LoVo (cell line): ENCODE results near the gene CORO6.

Source experiments
- DNase-seq: peaks from one replicate; pipeline ENCODE4 v3.0.0-alpha.2; 2016; ENCODE audit warnings: low spot score

CORO6 gene

DNA sequence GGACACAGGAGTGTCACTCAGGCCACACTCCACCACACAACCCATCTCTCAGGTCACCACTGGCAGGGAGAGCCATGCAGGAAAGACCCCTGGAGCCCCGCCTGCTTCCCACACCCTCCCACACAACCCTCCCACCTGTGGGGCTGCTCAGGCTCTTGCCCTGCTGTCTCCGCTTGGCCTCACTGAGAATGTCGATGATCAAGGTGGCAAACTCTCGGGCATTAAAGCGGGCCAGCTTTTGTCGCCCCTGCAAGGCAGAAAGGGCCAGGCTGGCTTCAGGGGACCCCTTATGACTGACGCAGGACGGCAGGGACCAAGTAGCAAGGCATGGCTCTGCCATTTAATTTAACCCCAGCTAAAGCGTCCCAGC lies 45.7 kb downstream of the CORO6 start:
- no peak for DNase-seq

GRCh38 chr17:29576214-29577000 lies 46.3 kb downstream of the CORO6 start:
- no peak for DNase-seq

DNA sequence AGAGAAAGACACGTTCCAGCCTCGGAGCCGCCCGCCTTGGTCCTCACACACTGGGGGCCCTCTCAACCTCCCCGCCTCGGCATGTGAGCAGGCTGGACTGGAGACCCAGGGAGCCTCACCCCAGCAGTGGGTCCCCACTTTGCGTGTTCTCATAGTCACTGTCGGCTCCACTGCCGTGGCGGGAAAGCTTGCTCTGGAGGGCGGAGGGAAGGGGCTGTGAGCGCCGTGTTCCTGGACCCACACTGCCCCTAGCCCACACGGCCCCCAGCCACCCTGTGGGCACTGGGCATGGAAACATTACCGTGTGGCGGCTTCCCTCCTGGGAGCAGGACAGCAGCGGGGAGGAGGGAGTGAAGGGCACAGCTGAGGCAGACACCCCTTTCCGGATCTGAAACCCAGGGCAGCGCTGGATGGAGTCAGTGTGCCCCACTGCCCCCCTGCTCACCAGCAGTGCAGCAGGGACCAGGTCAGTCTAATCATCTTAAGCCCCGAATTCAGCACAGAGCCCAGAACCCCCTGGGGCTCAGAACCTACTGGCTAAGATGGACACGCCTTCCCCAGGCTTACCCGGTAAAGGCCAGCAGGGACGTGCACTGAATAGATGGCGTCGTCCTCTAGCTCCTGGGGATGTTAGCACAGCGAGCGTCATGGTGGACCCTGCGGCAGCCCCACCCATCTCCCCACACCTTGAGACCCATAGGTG lies 47.0 kb downstream of the CORO6 start:
- DNase-seq: no peak

DNA sequence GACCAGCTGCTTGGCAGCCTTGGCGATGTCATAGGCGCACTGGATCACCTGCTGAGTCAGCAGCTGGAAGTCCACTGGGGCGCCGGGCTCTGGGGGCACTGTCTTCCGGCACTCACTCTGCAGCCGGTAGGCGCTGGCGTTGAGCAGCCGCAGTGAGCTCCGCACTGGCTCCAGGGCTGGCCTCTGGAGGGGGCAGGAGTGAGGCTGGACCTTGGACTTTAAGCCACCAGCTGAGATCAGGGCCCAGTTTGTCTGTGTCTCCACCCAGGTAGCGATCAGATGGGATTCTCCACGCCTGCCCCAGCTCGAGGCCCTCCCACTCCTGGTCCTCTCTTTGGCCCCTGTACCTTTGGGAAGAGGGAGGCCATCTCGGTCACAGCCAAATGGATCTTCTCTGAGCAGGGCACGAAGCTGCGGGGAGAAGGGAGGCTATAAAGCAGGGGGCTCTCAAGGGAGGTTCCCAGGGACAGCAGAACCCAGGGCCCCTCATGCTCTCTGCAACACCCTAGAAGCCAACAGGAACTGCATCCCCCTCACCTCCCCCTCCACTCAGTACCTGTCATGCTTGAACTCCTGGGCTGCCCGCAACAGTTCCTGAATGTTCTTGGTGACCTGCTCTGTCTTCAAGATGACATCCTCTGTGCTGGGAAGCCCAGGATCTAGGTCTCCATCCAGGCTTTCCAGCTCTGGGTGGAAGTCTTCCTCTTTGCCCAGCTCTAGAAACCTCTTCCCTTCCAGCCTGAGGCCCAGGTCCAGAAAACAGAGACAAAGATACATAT lies 47.8 kb downstream of the CORO6 start:
- no peak for DNase-seq

DNA sequence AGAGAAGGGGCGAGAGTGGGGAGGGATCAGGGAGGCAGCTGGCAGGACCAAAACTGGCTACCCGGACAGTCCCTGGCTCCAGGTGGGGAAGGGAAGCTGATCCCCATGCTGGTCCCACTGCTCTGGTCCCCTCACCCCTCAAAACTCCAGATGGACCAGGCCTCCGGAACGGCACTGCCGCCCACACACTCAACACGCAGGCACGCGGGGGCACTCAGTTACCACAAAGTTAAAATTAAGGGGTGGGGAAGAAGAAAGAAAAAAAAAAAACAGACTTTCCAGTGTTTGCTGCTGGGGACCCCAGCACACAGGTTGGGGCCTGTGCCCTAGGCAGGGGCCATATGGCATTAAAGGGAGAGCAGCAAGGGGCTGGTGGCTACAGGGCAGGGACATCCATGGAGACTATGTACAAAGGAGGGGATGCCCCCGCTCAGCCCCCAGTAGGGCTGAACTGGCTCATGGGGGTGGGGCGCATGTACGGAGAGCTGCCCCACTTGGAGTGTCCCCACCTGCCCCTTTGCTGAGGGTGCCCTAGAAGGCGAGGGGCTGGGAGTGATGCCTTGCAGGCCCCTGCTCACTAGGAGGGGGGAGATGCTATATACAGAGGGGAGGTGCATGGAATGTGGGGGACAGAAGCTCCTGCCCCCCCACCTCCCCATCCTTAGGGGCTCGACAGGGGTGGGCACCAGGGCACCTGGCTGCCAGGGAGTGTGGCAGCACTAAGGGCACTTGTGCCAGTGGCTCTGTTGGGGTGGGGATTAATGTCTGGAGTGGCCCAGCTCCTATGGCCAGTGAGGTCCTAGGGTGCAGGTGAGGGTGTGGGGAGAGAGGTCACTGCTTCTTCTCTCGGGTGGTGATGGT lies 48.6 kb downstream of the CORO6 start:
- no peak for DNase-seq

DNA sequence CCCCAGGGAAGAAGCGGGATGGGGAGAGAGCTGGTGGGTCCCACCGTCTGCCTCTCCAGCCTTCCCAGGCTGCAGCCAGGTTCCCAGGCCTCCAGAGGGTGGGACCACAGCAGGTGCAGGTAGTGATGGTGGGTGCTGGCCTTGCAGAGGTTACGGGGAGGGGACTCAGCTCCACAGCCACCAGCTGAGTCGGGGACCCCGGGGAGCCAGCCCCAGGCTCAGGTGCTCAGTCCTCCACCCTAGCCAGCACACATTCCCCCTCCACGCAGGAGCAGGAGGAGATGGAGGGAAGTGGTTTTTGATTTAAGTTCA lies 49.2 kb downstream of the CORO6 start:
- no peak for DNase-seq

- no peak for DNase-seq
Measured at GRCh38 chr17:29572691-29573557, 49.8 kb downstream of the CORO6 start.

GRCh38 chr17:29571883-29572681 lies 50.6 kb downstream of the CORO6 start:
- no peak for DNase-seq

DNA sequence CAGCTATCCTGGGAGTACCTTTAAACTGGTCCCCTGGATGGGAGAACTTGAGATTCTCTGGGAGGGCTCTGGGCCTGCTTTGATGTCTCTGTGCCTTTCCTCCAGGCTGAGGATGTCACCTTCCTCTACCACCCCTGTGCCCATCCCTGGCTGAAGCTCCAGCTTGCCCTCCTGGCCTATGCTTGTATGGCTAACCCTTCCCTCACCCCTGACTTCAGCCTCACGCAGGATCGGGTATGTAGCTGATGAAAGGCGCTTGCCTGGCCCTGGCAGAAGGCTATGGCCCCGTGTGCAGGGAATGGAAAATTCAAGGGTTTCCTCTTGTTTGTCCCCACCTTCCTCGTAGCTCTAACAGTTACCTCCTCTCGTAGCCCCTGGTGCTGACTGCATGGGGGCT lies 51.2 kb downstream of the CORO6 start:
- no peak for DNase-seq

DNA sequence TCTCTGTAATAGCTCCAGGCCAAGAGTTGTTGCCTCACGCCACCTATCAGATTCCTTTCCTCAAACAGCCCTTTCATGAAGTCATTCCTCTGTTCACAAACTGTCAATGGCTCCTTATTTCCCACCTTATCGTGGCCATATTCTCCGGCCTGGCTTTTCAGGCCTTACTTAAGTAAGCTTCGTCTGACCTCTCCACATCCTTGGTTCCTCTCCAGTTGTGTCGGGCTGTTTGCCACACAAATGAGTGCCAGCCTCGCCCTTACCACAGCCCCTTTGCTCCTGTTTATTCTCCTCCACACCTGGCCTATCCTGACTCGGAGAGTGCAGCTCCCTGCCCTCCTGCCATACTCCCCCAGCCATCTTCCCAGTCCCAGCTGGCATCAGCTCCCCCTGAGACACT lies 52.2 kb downstream of the CORO6 start:
- DNase-seq: no peak

GRCh38 chr17:29569245-29569950 lies 53.3 kb downstream of the CORO6 start:
- no peak for DNase-seq

- DNase-seq: peak; percentile 48
Measured at GRCh38 chr17:29568331-29569244, 54.1 kb downstream of the CORO6 start, which contains the start of gene TP53I13. TSS of gene TP53I13 (plus strand) at chr17:29568701. CDS start at chr17:29568759, 58 bp downstream.

- peak; percentile 43 for DNase-seq
Measured at GRCh38 chr17:29567554-29568330, 55.0 kb downstream of the CORO6 start.

GRCh38 chr17:29567304-29567553 lies 55.5 kb downstream of the CORO6 start:
- no peak for DNase-seq

DNA sequence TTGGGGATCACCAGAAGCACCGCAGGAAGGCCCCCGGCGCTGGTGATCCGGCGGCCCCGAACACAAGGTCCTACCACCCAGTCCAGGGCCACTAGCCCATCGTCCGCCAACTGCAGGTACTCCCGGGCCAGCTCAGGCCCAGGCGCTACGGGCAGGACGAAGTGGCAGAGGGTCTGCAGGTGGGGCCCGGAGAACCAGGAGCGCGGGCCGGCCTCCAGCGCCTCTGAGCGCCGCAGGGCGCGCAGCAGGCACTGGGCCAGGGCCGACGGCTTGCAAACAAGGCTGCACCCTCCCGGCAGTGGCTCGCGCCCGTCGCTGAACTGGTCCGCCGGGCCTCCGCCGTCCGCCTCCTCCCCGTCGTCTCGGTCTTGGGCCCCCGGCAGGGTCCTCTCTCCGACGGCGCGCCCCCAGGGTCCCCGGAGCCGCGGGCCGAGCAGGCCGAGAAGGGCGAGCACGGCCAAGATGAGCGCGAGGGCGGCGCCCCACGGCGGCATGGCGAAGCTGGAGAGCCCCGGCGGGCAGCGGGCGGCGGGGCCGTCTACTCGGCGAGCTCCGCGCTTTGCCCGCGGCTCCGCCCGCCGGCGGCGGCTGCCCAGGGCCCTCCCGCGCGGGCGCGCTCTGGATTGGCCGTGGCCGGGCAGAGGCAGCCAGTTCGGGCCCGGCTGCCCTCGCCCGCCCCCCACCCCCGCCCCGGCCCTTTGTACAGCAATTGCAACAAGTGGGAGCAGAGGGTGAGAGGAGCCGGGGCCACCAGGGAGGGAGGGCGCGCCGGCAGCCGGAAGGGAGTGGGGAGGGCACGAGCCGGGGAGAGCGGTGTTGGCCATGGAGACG lies 56.0 kb downstream of the CORO6 start, which contains the start of gene ABHD15:
Gene ABHD15 (minus strand): TSS at position 565 of the 831 bp plus-strand sequence. CDS start 71 bp downstream, at position 494.
- peak; percentile 81 for DNase-seq

- DNase-seq: no peak
Measured at GRCh38 chr17:29565643-29566472, 56.9 kb downstream of the CORO6 start.
